Stimulated activated naive CD4-positive, alpha-beta T cell (primary cell): ENCODE data around the gene STK39.

Experiments used
- DNase-seq, 6 experiments: peaks; one replicate each; lab custom pipeline; 2025; lab: John Stamatoyannopoulos, UW

STK39 gene

DNA sequence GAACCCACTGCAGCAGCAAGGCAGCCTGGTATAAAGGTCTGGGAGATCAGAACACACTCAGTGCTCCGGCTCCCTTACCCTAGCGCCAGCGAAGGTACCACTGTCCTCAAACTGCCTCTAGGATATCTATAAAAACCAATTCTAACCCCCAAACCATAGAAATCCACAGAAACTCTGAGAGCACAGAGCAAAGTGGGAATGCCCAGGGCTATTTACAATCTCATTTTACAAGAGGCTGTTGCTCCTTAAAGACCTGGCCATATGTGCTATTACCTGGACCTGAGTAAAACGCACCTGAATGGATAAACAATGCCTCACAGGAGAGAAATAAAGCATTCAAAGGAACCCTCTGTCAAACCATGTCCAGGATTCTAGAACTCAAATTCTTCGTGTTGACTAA, 4.3 kb downstream of the STK39 start:
- DNase-seq, result no peak

- no peak for DNase-seq
These were observed 5.6 kb downstream of the STK39 start for GRCh38 chr2:168241746-168242145.

GRCh38 chr2:168241208-168241607, 6.2 kb downstream of the STK39 start:
- peak in 1 of 6 experiments; percentile 21 for DNase-seq

DNA sequence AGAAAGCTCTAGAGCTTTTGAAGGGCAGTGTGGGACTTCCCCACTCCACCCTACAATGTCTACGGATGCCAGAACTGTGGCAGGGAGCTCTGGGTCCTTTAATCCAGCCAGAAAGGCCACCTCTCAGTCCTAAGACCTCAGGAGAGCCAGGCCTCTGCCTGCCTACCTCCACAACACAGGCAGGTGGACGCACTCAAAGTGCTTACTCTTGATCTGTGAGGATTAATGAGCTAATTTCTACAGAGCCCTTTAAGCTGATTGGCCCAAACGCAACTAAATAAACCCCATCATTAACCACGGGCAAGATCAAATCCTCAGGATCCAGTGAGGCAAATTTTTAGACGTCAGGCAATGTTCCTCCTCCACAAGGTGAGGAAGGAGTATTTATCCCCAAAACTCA, 8.1 kb downstream of the STK39 start:
- no peak for DNase-seq

GRCh38 chr2:168237741-168238140, 9.7 kb downstream of the STK39 start:
- DNase-seq, result no peak

- peak in 2 of 6 experiments; percentile 42 to 44 for DNase-seq
These were observed 12.8 kb downstream of the STK39 start for GRCh38 chr2:168234407-168235085.

DNA sequence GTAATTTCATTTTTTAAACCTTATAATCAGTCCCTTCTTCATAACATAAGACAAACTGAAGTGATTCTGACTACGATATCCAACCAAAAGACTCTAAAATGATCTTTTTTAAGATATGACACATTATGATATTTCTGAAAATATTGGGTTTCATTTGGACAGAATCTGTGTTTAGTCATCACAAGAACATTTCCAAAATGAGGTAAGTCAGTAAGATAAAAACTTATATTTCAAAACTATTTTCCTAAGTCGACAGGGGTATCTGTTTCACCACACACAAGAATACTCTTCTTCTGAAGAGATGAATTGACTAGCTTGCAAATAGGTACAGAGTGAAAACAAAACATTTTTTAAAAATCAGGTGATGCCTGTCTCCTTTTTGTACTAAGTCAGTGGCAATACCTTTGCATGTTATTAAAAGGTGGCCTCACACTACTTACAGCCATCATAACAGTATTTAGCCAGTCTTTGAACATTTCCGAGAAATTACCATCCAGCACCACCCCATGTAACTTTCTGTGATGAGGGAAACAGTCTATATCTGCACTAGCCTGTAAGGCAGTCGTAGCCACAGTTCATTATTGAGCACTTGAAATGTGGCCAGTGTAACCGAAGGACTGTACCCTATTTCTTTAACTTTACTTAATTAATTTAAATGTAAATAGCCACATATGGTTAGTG, 13.5 kb downstream of the STK39 start:
- no peak for DNase-seq

DNA sequence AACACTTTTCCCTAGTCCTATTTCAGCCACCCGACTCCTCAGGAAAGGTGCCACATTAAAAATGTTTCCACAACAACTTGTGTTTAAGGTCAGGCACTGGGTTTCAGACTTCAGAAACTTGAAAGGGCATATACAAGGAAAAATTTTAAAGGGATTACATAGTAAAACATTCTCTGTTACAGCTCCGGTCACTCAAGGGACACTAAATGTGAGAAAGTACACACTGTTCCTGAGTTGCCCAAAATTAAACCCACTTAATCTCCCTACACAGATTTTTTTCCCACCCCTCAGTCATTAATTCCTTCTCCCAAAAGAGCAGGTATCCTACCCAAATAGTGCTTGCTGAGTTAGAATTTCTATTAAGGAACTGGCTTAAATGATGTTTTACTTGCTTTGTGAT, 14.2 kb downstream of the STK39 start:
- DNase-seq, result no peak

- DNase-seq, result no peak
These were observed 15.7 kb downstream of the STK39 start for GRCh38 chr2:168231609-168232241.

DNA sequence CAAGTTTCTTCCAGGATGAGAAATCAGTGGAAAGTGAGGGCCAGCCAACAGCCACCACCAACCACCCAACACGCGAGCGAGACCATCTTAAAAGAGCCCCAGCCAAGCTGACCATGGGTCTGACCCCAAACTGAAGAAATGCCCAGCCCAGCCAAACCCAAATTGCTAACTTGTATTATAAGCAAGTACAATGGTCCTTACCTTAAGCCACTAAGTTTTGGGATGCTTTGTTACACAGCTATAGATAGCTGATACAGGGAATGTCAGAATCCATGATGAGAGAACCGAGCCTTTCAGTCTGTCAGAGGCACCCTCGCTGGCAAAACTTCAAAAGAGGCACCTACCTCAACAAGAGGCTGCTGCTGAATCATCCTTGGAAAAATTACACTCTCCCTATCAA, 17.0 kb downstream of the STK39 start:
- DNase-seq, result no peak

DNA sequence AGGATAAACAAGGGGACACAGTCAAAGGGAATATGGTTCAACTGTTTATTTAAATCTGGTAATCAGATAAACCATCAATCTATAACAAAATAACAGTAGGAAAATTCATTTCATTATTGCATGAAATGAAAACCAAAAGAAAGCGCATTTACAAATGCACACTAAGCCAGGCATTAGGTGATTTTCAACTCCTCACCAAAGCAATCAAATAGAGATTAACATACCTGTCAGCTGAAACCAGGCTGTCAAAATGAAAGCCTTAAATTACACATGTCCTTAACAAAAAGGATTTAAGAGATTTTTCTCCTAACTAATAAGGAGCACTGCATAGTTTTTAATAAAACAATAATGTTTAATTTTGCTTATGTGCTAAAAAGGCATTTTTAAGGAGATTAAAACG, 23.0 kb downstream of the STK39 start:
- DNase-seq, result no peak

GRCh38 chr2:168222088-168222487, 25.3 kb downstream of the STK39 start:
- DNase-seq, result no peak

DNA sequence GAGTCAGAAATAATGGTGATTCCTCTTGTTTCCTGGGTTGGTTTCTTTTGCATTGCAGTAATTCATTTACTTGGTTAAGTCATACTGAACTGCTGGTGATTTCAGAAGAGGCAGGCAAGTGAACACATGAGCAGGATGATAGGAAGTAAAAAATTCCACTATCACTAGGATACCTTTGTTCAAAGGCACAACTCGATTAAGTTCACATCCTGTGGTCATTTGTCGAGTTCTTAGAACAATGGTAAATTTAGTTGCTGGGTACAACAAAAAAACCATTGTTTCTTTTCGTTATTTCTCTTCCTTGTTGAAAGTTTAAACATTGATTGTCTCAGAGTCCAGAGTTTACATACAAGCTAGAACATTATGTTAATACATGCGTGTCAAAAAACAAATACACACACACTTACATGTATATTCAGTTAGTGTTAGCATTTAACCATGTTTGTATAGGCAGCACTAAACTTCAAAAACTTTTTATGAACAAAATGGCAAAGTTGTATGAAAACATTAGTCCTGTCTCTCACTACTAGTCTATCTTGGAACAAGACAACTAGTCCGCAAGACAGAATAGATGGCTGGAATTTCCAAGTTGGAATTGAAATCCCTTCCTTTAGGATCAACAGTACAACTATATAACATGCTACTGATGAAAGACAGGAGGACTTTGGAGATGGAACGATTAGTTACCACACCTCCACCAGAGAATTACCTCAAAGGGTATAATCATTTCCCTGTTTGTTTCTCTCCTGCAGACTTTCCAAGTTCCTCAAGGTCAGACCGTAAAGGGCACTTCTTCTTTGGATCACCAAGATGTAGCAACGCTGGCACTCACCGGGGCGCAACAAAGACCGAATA, 26.2 kb downstream of the STK39 start:
- DNase-seq, result no peak

DNA sequence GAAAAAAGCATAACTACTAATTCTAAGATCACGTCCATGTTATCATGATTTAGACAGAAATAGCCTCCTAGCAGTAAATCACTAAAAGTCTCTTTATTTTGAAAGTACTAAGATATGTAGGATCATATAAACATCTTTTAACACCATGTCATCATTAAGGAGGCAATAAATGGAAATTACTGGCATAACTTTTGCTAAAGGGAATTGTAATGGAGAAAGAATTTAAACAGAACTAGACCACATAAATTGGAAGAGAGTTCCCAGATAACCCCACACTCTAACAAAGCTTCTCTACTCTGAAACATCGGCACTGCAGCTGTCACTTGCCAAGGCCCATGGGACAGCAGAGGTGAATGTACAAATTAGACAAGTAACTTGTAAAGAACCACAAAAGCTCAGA, 29.5 kb downstream of the STK39 start:
- DNase-seq, result no peak

DNA sequence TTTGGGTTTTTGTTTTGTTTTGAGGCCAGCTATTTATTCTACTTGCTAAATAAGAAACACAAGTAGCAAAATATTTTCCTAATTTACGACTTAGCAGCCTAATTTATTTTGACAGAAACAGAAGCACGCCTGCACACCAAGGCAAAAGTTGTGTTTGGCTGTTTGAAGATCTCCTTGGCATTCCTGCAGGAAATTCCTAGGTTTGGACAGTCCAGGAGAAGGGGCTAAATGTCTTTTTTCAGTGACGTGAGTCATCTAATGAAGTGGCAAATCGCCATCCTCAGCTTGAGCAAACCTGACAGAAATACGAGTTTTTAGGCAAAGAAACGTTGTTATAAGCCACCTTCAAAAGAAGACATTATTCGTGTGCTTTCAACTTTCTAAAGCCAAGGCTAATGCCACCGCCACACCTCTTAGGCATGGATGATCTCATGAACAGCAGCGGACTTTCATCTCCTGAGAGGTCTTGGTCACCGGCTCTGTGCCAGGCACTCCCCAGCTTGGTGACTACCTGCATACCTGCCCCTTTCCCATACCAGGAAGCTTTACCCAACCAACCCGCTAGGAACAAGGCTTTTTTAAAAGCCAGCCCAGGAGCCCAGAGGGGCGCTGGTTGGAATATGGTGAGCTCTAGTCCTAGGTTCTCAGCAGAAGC, 30.9 kb downstream of the STK39 start:
- no peak for DNase-seq

DNA sequence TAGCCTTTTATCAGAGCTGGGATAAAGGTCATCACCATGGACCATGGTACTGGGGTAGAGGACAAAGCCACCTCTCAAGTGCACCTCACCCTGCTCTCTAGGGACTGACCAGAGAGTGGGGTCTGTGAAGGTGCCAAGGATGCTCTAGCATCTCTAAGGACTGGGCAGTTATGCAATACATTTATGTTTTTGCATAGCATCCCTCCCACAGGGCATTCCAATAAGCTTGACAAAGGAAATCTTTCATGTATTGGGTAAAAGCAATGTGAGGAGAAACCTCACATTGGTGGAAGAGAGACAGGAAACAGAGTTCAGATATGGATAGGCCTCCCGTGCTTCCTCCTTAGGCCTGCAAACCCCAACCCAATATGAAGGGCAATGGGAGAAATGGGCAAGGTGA, 31.6 kb downstream of the STK39 start:
- DNase-seq, result no peak

DNA sequence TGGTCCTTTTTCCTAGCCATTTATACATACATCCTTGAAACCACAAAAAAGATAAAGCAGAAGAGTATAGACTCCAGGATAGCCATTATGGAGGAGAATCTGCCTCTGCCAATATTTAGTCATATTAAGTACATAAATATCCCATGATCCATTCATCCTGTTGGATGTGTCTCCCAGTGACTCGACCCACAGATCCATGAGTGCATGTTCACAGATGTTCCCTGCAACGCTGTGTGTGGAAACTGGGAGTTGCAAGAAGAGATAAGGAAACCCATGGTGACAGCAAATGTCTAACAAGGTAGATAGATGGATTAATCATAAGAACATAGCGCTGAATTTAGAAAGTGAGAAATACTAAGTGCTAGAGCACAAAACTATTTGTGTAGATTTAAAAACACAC, 34.5 kb downstream of the STK39 start:
- DNase-seq, result no peak

GRCh38 chr2:168212167-168212566, 35.2 kb downstream of the STK39 start:
- peak in 1 of 6 experiments; percentile 1 for DNase-seq

DNA sequence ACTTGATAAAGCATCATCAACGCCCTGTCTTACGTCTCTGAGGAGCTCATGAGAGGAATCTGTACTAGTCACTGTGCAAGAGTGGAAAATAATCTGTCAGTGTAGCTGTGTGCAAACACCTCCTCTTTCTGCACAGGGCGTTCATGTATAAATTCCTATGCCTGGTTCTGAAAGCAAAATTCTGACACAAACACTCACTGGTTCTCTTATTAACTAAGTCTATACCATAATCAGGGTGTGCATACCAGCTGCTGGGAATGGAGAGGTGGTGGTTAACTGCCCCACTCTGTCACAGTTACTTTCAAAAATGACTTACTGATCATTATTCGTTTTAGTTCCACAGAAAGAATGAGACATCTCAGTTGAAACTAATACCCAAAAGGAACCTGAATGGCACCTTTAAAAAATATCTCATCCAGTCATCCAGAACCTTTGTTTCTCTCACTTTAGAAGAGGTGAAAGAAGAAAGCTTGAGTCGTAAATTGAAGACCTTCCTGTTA, 35.7 kb downstream of the STK39 start:
- no peak for DNase-seq

DNA sequence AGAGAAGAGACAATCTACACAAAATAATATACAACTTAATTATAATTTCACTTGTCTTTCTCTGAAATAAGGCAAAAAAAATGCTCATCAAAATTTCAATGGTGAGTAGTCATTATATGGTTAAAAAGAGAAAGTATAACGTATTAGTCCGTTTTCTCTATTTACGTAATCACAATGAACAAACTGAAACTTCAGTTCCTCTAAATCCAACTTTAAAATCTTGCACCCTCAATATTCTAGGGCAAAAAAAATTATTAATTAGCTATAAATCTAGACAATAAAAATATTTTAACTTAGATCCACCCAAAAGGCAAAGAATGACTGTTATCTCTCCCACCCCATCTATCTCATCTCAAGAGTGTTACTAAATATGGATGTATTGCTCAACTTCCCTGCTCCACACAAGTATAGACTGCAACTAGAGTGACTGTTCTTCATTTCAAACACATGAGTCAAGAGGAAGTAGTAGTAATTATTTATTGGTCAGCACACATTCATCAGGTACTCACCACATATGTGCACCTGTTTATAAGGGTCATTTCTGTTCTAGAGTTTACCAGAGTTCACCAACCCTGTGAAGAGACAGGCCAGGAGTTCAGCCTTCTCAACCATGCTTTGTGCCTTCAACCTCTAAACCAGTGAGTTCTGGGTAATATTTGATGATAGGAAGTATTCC, 36.4 kb downstream of the STK39 start:
- no peak for DNase-seq

DNA sequence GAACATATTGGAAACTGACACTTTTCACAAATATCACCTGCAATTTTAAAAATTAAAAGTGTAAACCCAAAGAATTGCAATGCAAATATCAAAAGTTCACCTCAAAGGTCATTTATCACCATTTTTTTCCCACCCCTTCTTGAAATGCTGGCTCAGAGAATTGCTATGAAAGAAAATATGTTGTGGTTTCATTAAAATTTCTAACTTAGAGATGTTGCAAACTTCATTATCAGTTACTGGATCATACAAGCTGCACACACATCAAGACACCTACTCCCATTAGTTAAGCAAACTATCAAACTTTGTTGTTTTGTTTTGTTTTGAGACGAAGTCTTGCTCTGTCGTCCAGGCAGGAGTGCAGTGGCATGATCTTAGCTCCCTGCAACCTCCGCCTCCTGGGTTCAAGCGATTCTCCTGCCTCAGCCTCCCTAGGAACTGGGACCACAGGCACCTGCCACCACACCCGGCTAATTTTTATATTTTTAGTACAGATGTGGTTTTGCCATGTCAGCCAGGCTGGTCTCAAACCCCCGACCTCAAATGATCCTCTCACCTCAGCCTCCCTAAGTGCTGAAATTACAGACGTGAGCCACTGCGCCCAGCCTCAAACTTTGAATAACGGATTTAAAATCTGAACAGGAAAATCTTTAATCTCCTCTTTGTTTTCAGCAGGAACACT, 37.0 kb downstream of the STK39 start:
- no peak for DNase-seq
